ENCODE measurements around the gene OR10P1.

DNA sequence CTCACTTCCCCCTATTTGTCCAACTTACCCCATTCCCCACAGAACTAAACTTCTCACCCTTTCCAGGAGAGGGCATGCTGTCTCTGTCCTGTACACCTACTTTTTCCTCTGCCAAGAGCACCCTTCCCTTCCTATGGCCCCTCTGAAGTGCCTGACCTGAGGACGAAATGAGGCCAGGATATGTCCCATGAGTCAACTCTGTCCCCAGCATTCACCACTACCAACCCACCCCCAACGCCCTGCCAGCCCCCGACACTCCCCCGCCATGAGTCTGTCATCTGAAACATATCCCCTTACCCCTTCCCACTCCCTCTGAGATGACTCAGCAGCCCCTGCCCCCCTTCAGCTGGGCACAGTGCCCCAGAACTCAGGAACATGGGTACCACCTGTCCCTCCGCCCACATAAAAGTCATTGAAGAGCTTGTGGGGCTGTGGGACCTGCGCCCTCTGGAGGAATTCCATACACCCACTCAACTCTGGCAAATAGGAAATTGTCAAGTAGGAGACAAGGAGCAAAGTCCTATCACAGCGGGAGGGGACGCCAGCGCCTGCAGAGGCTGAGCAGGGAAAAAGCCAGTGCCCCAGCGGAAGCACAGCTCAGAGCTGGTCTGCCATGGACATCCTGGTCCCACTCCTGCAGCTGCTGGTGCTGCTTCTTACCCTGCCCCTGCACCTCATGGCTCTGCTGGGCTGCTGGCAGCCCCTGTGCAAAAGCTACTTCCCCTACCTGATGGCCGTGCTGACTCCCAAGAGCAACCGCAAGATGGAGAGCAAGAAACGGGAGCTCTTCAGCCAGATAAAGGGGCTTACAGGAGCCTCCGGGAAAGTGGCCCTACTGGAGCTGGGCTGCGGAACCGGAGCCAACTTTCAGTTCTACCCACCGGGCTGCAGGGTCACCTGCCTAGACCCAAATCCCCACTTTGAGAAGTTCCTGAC, 44.7 kb downstream of the OR10P1 start:
- TF ChIP-seq, protein P1, sequence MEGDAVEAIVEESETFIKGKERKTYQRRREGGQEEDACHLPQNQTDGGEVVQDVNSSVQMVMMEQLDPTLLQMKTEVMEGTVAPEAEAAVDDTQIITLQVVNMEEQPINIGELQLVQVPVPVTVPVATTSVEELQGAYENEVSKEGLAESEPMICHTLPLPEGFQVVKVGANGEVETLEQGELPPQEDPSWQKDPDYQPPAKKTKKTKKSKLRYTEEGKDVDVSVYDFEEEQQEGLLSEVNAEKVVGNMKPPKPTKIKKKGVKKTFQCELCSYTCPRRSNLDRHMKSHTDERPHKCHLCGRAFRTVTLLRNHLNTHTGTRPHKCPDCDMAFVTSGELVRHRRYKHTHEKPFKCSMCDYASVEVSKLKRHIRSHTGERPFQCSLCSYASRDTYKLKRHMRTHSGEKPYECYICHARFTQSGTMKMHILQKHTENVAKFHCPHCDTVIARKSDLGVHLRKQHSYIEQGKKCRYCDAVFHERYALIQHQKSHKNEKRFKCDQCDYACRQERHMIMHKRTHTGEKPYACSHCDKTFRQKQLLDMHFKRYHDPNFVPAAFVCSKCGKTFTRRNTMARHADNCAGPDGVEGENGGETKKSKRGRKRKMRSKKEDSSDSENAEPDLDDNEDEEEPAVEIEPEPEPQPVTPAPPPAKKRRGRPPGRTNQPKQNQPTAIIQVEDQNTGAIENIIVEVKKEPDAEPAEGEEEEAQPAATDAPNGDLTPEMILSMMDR (IDR thresholded peaks at IDR 0.05 in 2 of 3, conservative IDR thresholded peaks at IDR 0.05 in 1 of 3; ENCODE audit: control insufficient read depth in 2 of 3, extremely low read depth in 1 of 3, insufficient read depth in 1 of 3, low read depth in 3 of 3, low read length in 3 of 3): peak; percentile 13 to 24 (median 19); a peak in 4 of 6 replicates
- TF ChIP-seq, protein P2, sequence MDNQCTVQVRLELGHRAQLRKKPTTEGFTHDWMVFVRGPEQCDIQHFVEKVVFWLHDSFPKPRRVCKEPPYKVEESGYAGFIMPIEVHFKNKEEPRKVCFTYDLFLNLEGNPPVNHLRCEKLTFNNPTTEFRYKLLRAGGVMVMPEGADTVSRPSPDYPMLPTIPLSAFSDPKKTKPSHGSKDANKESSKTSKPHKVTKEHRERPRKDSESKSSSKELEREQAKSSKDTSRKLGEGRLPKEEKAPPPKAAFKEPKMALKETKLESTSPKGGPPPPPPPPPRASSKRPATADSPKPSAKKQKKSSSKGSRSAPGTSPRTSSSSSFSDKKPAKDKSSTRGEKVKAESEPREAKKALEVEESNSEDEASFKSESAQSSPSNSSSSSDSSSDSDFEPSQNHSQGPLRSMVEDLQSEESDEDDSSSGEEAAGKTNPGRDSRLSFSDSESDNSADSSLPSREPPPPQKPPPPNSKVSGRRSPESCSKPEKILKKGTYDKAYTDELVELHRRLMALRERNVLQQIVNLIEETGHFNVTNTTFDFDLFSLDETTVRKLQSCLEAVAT (IDR thresholded peaks at IDR 0.05): no peak
- no peak for TF ChIP-seq MAX (IDR thresholded peaks at IDR 0.05; ENCODE audit: low read depth, low read length)
- no peak for TF ChIP-seq PRDM15 (CRISPR knock-in tag; IDR thresholded peaks at IDR 0.05)
- TF ChIP-seq FOXM1 (IDR thresholded peaks at IDR 0.05; ENCODE audit: low read depth, low read length): no peak
- no peak for TF ChIP-seq NKRF (conservative IDR thresholded peaks at IDR 0.05)
- TF ChIP-seq MYC (IDR thresholded peaks at IDR 0.05; ENCODE audit: insufficient read depth, insufficient read length, insufficient replicate concordance, low read length, severe bottlenecking): no peak
- TF ChIP-seq TCF12 (IDR thresholded peaks at IDR 0.05; ENCODE audit: low read depth, low read length): no peak
- no peak for TF ChIP-seq JUND (IDR thresholded peaks at IDR 0.05; ENCODE audit: low read depth, low read length)
- TF ChIP-seq ZZZ3 (IDR thresholded peaks at IDR 0.05; ENCODE audit: control insufficient read depth, insufficient read length, low read depth): no peak

All from GM12878 (cell line).